GM12878 (cell line): ENCODE data around the gene AHNAK. TPM values are rescaled to one million over a fixed set of nuclear protein-coding genes. Genes with fewer than 3 reads are reported as not detected.

Experiments used
- ATAC-seq: fragments of 200-7000 bp; cut with Tn5 transposase; 3 replicates; pipeline ENCODE4 v1.9.1; 2020; ENCODE audit warnings: mild to moderate bottlenecking, moderate library complexity
- BruUV-seq: library from RNA; stranded (reverse); fragments of 400-500 nt; replicated peaks from 2 replicates; lab custom pipeline; 2021; lab: Mats Ljungman, UMichigan
- CTCF ChIA-PET: fragments of 300-600 bp; sonication (Branson Sonifier 250); formaldehyde crosslinking; extraction: SDS; loops from one replicate; lab custom pipeline; 2021; ENCODE audit warnings: inconsistent platforms; lab: Yijun Ruan, JAX
- POLR2A ChIA-PET: fragments of 350-600 bp; formaldehyde crosslinking; extraction: SDS; loops from one replicate; lab custom pipeline; 2021; ENCODE audit warnings: inconsistent platforms; lab: Charles Lee
- RAD21 ChIA-PET: fragments of 300-600 bp; sonication (Branson Sonifier 250); formaldehyde crosslinking; loops from one replicate; lab custom pipeline; 2023; ENCODE audit warnings: antibody characterized with exemption; ENCODE audit not compliant: unreplicated experiment; lab: Charles Lee
- SMC1A ChIA-PET: fragments of 300-600 bp; sonication (Branson Sonifier 250); formaldehyde crosslinking; loops from one replicate; lab custom pipeline; 2023; ENCODE audit not compliant: unreplicated experiment, uncharacterized antibody; lab: Charles Lee
- DNase-seq: peaks from one replicate; pipeline ENCODE4 v3.0.0-alpha.2; 2011; ENCODE audit warnings: low read depth, low spot score
- FAIRE-seq: peaks from 3 replicates; lab custom pipeline; 2011; peaks lifted over from hg19 to GRCh38; lab: Jason Lieb, UNC
- H2AFZ ChIP-seq: 2 replicates; pipeline ENCODE4 v1.6.0; 2011; ENCODE audit warnings: low read depth, low read length, control low read depth; ENCODE audit not compliant: control insufficient read depth
- H3K27ac ChIP-seq: 2 replicates; pipeline ENCODE4 v1.5.1; 2011; ENCODE audit warnings: control low read depth; ENCODE audit not compliant: control insufficient read depth, insufficient read depth
- H3K27me3 ChIP-seq, 2 experiments: replicated peaks in 1 of 2; 2 replicates each; pipeline versions ENCODE4 v1.6.0 to v1.6.1; 2011; ENCODE audit warnings: low read length in 1 of 2; ENCODE audit not compliant: control insufficient read depth in 2 of 2, insufficient read depth in 2 of 2
- H3K36me3 ChIP-seq, 2 experiments: 2 replicates each; pipeline ENCODE4 v1.5.1; 2011; ENCODE audit warnings: low read length in 1 of 2; ENCODE audit not compliant: control insufficient read depth in 2 of 2, insufficient read depth in 2 of 2
- H3K4me1 ChIP-seq: 2 replicates; pipeline ENCODE4 v1.6.1; 2011; ENCODE audit warnings: mild to moderate bottlenecking, low read length, moderate library complexity, mixed read lengths; ENCODE audit not compliant: control insufficient read depth, insufficient read depth
- H3K4me2 ChIP-seq: 2 replicates; pipeline ENCODE4 v1.6.0; 2011; ENCODE audit warnings: control low read depth; ENCODE audit not compliant: control insufficient read depth, insufficient read depth
- H3K4me3 ChIP-seq: fragments of 200-600 bp; sonication (generic); 2 replicates; pipeline ENCODE4 v1.5.1; 2016
- H3K79me2 ChIP-seq: 2 replicates; pipeline ENCODE4 v1.6.0; 2011; ENCODE audit warnings: low read length; ENCODE audit not compliant: control insufficient read depth, insufficient read depth
- H3K9ac ChIP-seq: 2 replicates; pipeline ENCODE4 v1.8.0; 2011; ENCODE audit warnings: low read length, control low read depth, mixed read lengths; ENCODE audit not compliant: control insufficient read depth, insufficient read depth
- H3K9me3 ChIP-seq: replicated peaks from 3 replicates; pipeline ENCODE4 v1.5.1; 2011; ENCODE audit warnings: mild to moderate bottlenecking, low read length; ENCODE audit not compliant: control insufficient read depth, insufficient read depth
- H4K20me1 ChIP-seq: 2 replicates; pipeline ENCODE4 v1.6.0; 2011; ENCODE audit not compliant: control insufficient read depth, insufficient read depth
- ASH2L ChIP-seq: fragments of 300-600, 200-600 bp; sonication (generic); IDR thresholded peaks from 2 replicates; pipeline ENCODE4 v1.6.1; 2017; ENCODE audit warnings: low read depth, mild to moderate bottlenecking, borderline replicate concordance
- BMI1 ChIP-seq: fragments of 450-650 bp; IDR thresholded peaks from 2 replicates; pipeline ENCODE4 v1.6.1; 2016; ENCODE audit warnings: mild to moderate bottlenecking, moderate library complexity, borderline replicate concordance
- ETV6 ChIP-seq, 2 experiments: fragments of 450-650 bp in 1 of 2; IDR thresholded peaks in 1 of 2; conservative IDR thresholded peaks in 1 of 2; 2 replicates each; pipeline ENCODE4 v1.6.1; 2014; ENCODE audit warnings: antibody characterized with exemption in 1 of 2, borderline replicate concordance in 1 of 2, low read depth in 1 of 2, mild to moderate bottlenecking in 1 of 2, moderate library complexity in 1 of 2
- FOXK2 ChIP-seq: fragments of 450-650 bp; IDR thresholded peaks from 2 replicates; pipeline ENCODE4 v1.6.1; 2017; ENCODE audit warnings: mild to moderate bottlenecking, moderate library complexity
- PAX8 ChIP-seq: fragments of 450-650 bp; IDR thresholded peaks from 2 replicates; pipeline ENCODE4 v1.6.1; 2017; ENCODE audit warnings: mild to moderate bottlenecking, moderate library complexity
- RUNX3 ChIP-seq: IDR thresholded peaks from 2 replicates; pipeline ENCODE4 v1.6.1; 2012; ENCODE audit warnings: low read length, inconsistent platforms
- TBL1XR1 ChIP-seq: IDR thresholded peaks from 2 replicates; pipeline ENCODE4 v1.6.1; 2012; ENCODE audit warnings: low read depth, low read length, improper control_type of control experiment
- WGBS: methylation state at CpG from one replicate; pipeline ENCODE4 v1.1.6; 2016; ENCODE audit warnings: low lambda C conversion rate; ENCODE audit not compliant: insufficient replicate concordance, insufficient coverage; ENCODE audit errors: missing lambda C conversion rate; 5-methylcytosine and 5-hydroxymethylcytosine counted together
- in situ Hi-C: fragments of 300-500 bp; cut with MboI; formaldehyde crosslinking; loops from 9 replicates; pipeline ENCODE4 v1.14.3; 2018; ENCODE audit warnings: mixed read lengths
- intact Hi-C: fragments of 100-400 bp; cut with micrococcal nuclease; formaldehyde crosslinking; loops from one replicate; pipeline ENCODE4 v1.14.2; 2022; ENCODE audit not compliant: unreplicated experiment
- polyA plus RNA-seq, 11 experiments: library from polyadenylated mRNA; depleted of rRNA in 4 of 11; unstranded in 6 of 11; stranded (reverse) in 5 of 11; fragments of >200 nt; fragmentation: Nextera tagmentation in 4 of 11; fragmentation: Illumina TruSeq in 1 of 11; extraction: Ambion mirVana in 4 of 11; extraction: Trizol in 1 of 11; gene quantifications; 1 replicate in 1 of 11; 2 replicates in 10 of 11; pipeline versions ENCODE4 v1.2.1 to v1.2.3, GENCODE V29; 2011 to 2016; ENCODE audit warnings: inconsistent platforms in 2 of 11, missing spikeins in 2 of 11, low read depth in 1 of 11
- total RNA-seq, 4 experiments: library from RNA; depleted of rRNA in 3 of 4; stranded (reverse); fragments of >200 nt in 3 of 4; fragmentation: Illumina TruSeq in 1 of 4; extraction: Trizol in 1 of 4; gene quantifications; 2 replicates each; pipeline versions ENCODE4 v1.2.1 to v1.2.3, GENCODE V29; 2013 to 2021
- TF ChIP-seq, protein P1 (sequence below): IDR thresholded peaks from 2 replicates; pipeline ENCODE4 v1.6.1; 2012; ENCODE audit warnings: low read length, inconsistent platforms
- TF ChIP-seq, protein P2 (sequence below): fragments of 450-650 bp; IDR thresholded peaks from 2 replicates; pipeline ENCODE4 v1.6.1; 2018; ENCODE audit warnings: borderline replicate concordance, mild to moderate bottlenecking; ENCODE audit not compliant: partially characterized antibody

Gene AHNAK
- total and polyA plus RNA-seq, 10 of the 15 experiments (the other 5 are each of a cell fraction or from before 2014, with no cell fraction given): 0.76 to 90.3 (median 19.4) TPM

DNA sequence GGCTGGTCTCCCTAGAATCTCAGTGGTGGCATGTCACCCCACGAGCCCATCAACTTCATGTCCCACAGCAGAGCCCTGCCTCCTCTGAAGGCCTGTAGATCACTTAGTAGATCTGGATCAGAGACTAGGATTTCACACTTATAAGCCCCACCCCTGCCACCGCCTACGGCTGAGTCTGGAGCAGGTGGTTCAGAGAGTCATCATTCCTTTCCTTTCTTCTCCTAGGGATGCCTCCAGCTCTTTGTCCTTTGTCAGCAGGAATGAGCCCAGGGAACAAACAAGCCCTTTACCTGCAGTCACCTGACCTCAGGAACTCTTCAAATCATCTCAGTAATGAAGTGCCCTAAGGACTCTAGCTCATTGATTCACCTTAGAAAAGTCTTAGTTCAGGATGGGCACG is 90.0 kb downstream of the AHNAK start:
- in situ Hi-C loops: no loop called here
- intact Hi-C loops: no loop called here
- Histone ChIP-seq H3K79me2 (no peaks in the 10 kb centered on the region), H3K27me3 (0 out of 4 replicates have a peak, but pooled peaks cover 0 to 2% of the 10 kb centered on the region in 2 experiments), H2AFZ (no peak overlapping the region), H3K27ac (no peak overlapping the region), H3K4me3 (no peak overlapping the region), H3K4me2 (no peak overlapping the region), H3K4me1 (no peaks in the 10 kb centered on the region), H4K20me1 (no peaks in the 10 kb centered on the region), H3K36me3 (no peaks in the 10 kb centered on the region), H3K9ac (no peak overlapping the region), H3K9me3 (no peaks in the 10 kb centered on the region)
- FAIRE-seq: no peak
- ATAC-seq: no peak
- POLR2A ChIA-PET: no interaction called here
- SMC1A ChIA-PET: no interaction called here
- no TSS peak for BruUV-seq
- WGBS: 52% methylated on average over 4 of the region's 4 CpGs
- RAD21 ChIA-PET: no interaction called here
- CTCF ChIA-PET: interaction anchor here (2.1 kb wide), 1 partner anchor 104 kb away, joined by 5 read pairs; no protein-coding TSS in a partner anchor
- TF ChIP-seq, protein P1, sequence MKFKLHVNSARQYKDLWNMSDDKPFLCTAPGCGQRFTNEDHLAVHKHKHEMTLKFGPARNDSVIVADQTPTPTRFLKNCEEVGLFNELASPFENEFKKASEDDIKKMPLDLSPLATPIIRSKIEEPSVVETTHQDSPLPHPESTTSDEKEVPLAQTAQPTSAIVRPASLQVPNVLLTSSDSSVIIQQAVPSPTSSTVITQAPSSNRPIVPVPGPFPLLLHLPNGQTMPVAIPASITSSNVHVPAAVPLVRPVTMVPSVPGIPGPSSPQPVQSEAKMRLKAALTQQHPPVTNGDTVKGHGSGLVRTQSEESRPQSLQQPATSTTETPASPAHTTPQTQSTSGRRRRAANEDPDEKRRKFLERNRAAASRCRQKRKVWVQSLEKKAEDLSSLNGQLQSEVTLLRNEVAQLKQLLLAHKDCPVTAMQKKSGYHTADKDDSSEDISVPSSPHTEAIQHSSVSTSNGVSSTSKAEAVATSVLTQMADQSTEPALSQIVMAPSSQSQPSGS: no peak
- TF ChIP-seq BMI1: no peak
- TF ChIP-seq, protein P2, sequence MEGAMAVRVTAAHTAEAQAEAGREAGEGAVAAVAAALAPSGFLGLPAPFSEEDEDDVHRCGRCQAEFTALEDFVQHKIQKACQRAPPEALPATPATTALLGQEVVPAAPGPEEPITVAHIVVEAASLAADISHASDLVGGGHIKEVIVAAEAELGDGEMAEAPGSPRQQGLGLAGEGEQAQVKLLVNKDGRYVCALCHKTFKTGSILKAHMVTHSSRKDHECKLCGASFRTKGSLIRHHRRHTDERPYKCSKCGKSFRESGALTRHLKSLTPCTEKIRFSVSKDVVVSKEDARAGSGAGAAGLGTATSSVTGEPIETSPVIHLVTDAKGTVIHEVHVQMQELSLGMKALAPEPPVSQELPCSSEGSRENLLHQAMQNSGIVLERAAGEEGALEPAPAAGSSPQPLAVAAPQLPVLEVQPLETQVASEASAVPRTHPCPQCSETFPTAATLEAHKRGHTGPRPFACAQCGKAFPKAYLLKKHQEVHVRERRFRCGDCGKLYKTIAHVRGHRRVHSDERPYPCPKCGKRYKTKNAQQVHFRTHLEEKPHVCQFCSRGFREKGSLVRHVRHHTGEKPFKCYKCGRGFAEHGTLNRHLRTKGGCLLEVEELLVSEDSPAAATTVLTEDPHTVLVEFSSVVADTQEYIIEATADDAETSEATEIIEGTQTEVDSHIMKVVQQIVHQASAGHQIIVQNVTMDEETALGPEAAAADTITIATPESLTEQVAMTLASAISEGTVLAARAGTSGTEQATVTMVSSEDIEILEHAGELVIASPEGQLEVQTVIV: no peak
- TF ChIP-seq PAX8: no peak
- TF ChIP-seq RUNX3: no peak
- TF ChIP-seq ASH2L: no peak
- no peak for TF ChIP-seq TBL1XR1
- TF ChIP-seq FOXK2: no peak
- no peak for TF ChIP-seq ETV6 (conservative IDR thresholded peaks at IDR 0.05 in 1 of 2, IDR thresholded peaks at IDR 0.05 in 1 of 2; ENCODE audit: borderline replicate concordance in 1 of 2, low read depth in 1 of 2)
- no peak for DNase-seq
